Measurements from ENCODE around the gene PPBP. TPM values are rescaled to one million over a fixed set of nuclear protein-coding genes. Genes with fewer than 3 reads are reported as not detected.
"Not testable (repeated sequence)": the region's sequence is repeated elsewhere in the genome, so short reads cannot be mapped to it uniquely, and the experiment has no call there.

Gene PPBP
- total RNA-seq, 1 donor from 2014 or later = not detected

DNA sequence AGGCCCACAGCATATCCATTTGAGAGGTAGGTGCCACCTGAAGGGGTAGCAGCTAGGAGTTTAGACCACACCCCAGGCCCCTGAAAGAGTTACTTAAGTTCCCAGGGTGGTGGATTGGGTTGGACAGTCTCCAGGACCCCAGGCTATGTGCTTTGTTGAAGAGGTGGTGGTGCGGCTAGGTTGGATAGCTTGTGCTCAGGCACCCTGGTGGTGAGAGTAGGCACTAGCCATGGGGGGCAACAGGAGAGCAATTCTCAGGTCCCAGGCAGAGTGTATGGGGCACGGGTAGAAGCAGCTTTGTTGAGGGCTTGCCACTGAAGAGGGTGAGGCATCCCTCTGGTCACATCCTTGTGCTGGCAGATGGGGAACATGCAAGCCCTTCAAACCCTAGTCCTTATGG is 11.8 kb downstream of the PPBP start:
- no peak for DNase-seq (ENCODE audit: low read depth)
- H3K4me3 ChIP-seq (ENCODE audit: low read depth, low read length) = no peak overlapping the region
- TF ChIP-seq, protein P1, sequence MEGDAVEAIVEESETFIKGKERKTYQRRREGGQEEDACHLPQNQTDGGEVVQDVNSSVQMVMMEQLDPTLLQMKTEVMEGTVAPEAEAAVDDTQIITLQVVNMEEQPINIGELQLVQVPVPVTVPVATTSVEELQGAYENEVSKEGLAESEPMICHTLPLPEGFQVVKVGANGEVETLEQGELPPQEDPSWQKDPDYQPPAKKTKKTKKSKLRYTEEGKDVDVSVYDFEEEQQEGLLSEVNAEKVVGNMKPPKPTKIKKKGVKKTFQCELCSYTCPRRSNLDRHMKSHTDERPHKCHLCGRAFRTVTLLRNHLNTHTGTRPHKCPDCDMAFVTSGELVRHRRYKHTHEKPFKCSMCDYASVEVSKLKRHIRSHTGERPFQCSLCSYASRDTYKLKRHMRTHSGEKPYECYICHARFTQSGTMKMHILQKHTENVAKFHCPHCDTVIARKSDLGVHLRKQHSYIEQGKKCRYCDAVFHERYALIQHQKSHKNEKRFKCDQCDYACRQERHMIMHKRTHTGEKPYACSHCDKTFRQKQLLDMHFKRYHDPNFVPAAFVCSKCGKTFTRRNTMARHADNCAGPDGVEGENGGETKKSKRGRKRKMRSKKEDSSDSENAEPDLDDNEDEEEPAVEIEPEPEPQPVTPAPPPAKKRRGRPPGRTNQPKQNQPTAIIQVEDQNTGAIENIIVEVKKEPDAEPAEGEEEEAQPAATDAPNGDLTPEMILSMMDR (conservative IDR thresholded peaks at IDR 0.05; ENCODE audit: low read depth, low read length) = peak; percentile 4

DNA sequence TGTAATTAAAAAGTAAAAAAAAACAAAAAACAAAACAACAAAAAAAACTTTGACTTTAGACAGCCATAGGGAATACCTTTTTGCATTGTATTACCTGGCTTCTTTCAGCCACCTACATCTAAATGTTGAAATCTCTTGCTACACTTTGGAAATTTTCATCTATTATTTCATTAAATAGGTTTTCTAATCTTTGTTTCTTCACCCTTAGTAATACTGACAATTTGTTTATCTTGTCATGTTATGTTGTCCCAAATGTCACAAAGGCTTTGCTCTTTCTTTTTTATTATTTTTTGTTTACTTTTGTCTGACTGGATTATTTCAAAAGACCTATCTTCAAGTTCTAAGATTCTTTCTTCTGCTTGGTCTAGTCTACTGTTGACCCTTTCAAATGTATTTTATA is 13.6 kb downstream of the PPBP start:
- TF ChIP-seq, protein P1 (conservative IDR thresholded peaks at IDR 0.05; ENCODE audit: low read depth, low read length) = no peak
- DNase-seq (ENCODE audit: low read depth) = no peak
- no peak overlapping the region for H3K4me3 ChIP-seq (ENCODE audit: low read depth, low read length)

DNA sequence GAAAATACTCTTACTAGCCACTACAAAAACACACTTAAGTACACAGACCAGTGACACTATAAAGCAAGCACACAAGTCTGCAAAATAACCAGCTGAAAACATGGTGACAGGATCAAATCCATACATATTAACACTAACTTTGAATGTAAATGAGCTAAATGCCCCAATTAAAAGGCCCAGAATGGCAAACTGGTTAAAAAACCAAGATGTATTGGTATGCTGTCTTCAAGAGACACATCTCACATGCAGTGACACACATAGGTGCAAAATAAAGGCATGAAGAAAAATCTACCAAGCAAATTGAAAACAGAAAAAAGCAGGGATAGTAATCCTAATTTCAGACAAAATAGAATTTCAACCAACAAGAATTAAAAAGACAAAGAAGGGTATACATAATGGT is 17.0 kb downstream of the PPBP start:
- TF ChIP-seq, protein P1 (conservative IDR thresholded peaks at IDR 0.05; ENCODE audit: low read depth, low read length) = no peak
- H3K4me3 ChIP-seq (ENCODE audit: low read depth, low read length) = no peak overlapping the region
- no peak for DNase-seq (ENCODE audit: low read depth)

DNA sequence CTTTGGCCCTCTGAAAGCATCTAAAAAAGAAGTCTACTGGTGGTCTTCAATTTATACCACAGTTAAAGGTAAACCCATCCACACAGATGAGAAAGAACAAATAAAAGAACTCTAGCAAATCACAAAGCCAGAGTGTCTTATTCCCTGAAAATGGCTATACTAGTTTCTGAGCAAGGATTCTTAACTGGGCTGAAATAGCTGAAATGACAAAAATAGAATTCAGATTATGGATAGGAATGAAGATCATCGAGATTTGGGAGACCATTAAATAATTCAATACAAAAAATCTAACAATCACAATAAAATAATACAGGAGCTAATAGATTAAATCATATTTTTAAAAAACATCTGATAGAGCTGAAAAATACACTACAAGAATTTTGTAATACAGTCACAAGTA is 18.0 kb downstream of the PPBP start:
- H3K4me3 ChIP-seq (ENCODE audit: low read depth, low read length) = no peak overlapping the region
- TF ChIP-seq, protein P1 (conservative IDR thresholded peaks at IDR 0.05; ENCODE audit: low read depth, low read length) = no peak
- DNase-seq (ENCODE audit: low read depth) = no peak

DNA sequence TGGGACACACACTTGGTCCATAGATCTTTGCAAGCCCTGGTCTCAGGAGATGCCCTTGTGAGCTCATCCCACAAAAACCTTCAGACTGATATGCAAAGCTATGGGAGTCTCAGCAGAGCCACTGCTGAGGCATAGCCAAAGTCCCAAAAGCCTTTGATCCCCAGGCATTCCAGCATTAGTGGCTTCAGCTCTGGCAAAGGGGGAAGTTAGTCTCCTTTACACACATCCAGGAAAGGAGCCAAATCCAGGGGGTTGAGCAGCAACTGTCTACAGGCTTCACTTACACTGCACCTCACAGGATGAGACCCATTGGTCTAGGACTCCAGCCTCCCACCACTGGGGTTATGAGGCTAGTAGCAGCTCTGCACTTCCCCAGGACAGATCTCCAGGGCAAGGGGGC is 20.1 kb downstream of the PPBP start:
- TF ChIP-seq, protein P1 (conservative IDR thresholded peaks at IDR 0.05; ENCODE audit: low read depth, low read length) = no peak
- no peak for DNase-seq (ENCODE audit: low read depth)
- no peak overlapping the region for H3K4me3 ChIP-seq (ENCODE audit: low read depth, low read length)

DNA sequence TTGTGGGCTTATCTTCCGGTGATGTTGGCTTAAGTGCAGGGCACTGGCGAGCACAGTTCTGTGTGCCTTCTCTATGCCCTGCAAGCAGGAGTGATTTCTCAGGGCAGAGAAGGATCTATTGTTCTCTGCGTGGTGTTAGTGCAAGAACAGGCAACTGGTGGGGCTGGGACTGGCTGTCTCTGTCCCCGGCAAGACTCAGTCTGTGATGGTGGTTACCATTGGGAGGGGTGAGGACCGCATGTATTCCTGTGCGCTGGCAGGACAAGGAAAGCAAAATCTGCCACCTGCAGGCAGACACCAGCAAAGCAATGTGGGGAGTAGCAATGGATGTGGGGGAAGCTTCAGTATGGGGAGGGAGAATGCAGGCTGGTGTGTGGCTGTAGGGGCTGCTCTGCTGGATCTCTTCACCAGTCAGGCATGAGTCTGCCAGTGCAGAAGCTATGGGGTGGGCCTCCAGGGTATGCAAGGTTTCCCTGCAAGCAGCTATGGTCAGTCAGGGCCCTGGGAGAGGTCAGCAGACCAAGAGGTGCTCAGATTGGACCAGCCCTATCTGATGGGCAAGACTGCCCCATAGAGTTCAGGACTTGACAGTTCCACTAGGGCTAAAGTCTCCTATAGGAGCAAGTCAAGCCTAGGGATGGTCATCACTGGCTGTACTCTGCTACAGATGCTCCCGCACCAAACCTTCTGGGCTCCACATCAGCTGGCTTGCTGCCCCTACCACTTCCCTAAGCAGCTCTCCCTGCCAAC is 23.0 kb downstream of the PPBP start:
- TF ChIP-seq, protein P1 (conservative IDR thresholded peaks at IDR 0.05; ENCODE audit: low read depth, low read length) = peak; percentile 54
- no peak overlapping the region for H3K4me3 ChIP-seq (ENCODE audit: low read depth, low read length)
- no peak for DNase-seq (ENCODE audit: low read depth)

DNA sequence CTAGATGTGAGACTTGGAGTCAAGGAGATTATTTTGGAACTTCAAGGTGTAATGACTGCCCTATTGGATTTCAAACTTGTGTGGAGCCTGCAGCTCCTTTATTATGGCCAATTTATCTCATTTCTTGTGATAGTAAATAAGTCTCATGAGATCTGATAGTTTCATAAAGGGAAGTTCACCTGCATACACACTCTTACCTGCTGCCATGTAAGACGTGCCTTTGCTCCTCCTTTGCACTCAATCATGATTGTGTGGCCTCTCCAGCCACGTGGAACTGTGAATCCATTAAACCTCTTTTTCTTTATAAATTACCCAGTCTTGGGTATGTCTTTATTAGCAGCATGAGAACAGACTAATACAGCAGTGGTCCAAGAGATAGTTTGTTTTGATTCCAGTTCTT is 25.3 kb downstream of the PPBP start:
- DNase-seq (ENCODE audit: low read depth) = no peak
- H3K4me3 ChIP-seq (ENCODE audit: low read depth, low read length) = no peak overlapping the region
- TF ChIP-seq, protein P1 (conservative IDR thresholded peaks at IDR 0.05; ENCODE audit: low read depth, low read length) = no peak

DNA sequence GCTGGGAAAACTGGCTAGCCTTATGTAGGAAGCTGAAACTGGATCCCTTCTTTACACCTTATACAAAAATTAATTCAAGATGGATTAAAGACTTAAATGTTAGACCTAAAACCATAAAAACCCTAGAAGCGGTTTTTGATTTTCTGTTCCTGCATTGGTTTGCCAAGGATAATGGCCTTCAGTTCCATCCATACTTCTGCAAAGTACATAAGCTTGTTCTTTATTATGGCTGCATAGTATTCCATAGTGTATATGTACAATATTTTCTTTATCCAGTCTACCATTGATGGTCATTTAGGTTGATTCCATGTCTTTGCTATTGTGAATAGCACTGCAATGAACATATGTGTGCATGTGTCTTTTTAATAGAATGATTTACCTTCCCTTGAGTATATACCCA is 28.9 kb downstream of the PPBP start:
- not testable (repeated sequence) for H3K4me3 ChIP-seq (ENCODE audit: low read depth, low read length); DNase-seq (ENCODE audit: low read depth)
